Esophagus squamous epithelium (tissue), 4 donors: ENCODE measurements around the gene PIGR.

Experiments
- CTCF ChIP-seq, 6 experiments: fragments of 450-650 bp in 4 of 6; fragments of 200-600 bp in 2 of 6; sonication (generic) in 2 of 6; IDR thresholded peaks; one replicate each; pipeline ENCODE4 v1.5.1; 2016 to 2019; ENCODE audit warnings: antibody characterized with exemption in 6 of 6, mild to moderate bottlenecking in 4 of 6, moderate library complexity in 4 of 6
- POLR2A ChIP-seq, 4 donors: fragments of 450-650 bp; IDR thresholded peaks; one replicate each; pipeline ENCODE4 v1.6.1; 2017; ENCODE audit warnings: antibody characterized with exemption in 4 of 4, mild to moderate bottlenecking in 4 of 4, moderate library complexity in 3 of 4

- TF ChIP-seq CTCF (IDR thresholded peaks at IDR 0.05) (no peak), POLR2A (IDR thresholded peaks at IDR 0.05) (no peak)
Measured at GRCh38 chr1:206891412-206891811, 54.9 kb downstream of the PIGR start.
